Measurements from ENCODE around the gene MYH7.
"Not testable (repeated sequence)": the region's sequence is repeated elsewhere in the genome, so short reads cannot be mapped to it uniquely, and the experiment has no call there.

Gene MYH7

DNA sequence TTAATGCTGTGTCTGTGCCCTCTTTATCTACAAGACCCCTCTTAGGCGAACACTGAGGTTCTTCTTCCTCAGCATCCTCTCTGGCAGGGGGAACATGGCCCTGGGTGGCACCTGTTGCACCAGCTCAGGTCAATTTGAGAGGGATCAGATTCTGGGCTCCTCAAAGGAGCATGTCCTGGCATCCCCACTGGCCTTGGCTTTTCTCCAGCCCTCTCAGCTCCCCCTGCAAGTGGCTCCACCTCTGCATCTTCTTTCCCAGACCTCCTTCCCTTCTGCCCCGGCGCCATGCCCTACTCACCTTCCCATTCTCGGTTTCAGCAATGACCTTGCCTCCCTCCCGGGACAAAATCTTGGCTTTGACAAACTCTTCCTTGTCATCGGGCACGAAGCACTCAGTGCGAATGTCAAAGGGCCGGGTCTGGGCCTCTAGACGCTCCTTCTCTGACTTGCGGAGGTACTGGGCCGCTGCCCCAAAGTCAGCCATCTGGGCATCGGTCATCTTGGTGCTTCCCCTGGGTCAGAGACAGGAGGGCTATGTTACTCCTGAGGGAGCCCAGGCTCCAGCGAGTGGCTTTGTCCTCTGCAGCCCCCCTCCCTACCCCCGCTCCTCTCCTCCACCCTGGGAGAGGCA lies 28.6 kb downstream of the MYH7 start:
- no peak for DNase-seq

DNA sequence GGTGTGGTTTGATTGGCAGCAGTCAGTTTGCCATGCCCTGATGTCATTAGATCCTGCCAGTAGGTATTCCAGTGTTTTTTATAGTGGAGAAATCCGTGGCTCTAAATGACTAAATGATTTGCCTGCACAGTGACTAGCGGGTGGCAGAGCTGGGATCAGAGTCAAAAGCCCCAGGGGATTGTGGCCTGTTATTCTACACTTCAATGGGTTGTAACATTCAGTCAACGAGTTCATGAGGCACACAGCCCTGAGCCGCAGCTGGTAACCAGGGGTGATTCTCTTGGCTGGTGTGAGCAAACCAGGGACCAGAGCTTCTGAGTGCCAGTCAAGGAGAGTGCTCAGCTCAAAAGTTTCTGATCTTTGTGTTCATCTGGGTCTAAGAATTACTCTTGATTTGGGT lies 29.2 kb downstream of the MYH7 start:
- DNase-seq: no peak

DNA sequence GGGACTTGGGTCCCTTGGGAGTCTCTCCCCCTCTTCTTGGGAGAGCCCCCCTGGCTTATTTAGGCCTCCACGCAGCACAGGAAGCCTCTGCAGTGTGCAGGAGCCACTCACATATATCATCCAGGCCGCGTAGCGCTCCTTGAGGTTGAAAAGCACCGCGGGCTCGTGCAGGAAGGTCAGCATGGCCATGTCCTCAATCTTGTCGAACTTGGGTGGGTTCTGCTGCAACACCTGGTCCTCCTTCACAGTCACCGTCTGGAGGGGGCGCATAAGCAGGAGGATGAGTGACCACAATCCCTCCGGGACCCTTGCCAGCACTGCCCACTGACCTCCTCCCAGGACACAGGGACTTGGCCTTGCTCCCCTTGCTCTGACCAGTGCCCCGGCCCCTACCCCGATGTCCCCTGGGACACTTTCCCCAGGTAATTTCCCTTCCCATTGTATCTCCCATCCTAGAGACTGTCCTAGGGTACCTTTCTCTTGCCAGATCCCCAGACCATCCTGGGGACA lies 29.9 kb downstream of the MYH7 start:
- no peak for DNase-seq

DNA sequence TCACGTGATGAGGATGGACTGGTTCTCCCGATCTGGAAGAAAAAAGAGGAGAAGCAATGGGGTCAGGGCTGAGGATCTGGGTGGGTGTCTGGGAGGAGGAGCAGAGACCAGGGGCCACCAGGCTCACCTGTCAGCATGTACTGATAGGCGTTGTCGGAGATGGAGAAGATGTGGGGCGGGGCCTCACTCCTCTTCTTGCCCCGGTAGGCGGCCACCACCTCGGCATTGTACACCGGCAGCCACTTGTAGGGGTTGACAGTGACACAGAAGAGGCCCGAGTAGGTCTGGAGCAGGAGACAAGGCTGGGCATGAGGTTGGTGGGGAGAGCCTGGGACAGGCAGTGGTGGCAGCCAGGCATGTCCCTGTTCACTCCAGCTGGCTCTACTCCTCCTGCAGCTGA lies 30.4 kb downstream of the MYH7 start:
- DNase-seq: no peak

DNA sequence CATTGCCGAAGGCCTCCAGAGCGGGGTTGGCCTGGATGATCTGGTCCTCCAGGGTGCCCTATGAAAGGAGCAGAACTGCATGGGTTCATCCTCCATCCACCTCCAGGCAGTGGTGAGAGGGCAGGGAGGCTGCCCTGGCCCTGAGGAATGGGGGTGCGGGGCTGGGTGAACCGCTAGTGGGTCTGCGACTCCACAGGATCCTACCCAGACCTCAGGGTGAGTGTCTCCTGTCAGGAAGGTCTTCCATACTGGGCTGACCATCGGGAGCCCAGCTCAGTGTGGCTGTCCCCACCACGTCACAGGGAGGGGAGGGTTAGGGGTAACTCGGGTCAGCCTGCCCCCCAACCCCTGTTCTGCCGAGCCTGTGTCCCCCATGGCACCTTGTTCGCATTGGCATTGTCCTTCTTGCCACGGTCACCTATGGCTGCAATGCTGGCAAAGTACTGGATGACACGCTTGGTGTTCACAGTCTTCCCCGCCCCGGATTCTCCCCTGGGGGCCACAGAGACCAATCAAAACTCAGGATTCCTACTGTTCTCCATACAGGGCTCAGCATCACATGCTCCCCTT lies 31.0 kb downstream of the MYH7 start:
- DNase-seq: no peak

DNA sequence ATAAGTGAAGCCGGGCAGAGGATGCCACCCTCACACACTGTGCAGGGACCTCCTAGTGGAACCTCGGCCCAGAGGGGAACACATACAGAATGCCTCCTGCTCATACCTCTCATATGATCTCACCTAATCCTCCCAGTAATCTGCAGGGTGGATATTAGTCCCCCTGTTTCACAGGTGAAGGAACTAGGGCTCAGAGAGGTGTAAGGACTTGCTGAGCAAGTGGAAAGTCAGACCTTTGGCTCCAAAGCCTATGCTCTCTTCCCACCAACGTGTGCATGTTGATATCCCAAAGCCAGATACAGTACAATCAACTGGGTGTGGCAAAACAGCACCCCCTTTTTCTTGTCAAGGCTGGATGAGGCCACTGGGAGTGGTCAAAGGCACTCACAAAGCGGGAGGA lies 31.6 kb downstream of the MYH7 start:
- no peak for DNase-seq

DNA sequence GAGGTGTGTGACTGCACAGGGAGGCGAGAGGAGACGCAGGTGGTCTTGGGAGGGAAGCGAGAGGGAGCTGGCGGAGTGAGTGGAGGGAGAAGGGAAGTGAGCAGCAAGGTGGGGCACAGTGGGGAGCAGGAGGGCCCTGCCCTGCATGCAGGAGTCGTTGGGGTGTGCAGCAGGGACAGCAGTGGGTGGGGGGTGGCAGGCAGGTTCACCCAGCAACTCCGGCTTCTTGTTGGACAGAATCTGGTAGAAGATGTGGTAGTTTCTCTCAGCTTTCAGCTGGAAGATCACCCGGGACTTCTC lies 32.4 kb downstream of the MYH7 start:
- no peak for DNase-seq

DNA sequence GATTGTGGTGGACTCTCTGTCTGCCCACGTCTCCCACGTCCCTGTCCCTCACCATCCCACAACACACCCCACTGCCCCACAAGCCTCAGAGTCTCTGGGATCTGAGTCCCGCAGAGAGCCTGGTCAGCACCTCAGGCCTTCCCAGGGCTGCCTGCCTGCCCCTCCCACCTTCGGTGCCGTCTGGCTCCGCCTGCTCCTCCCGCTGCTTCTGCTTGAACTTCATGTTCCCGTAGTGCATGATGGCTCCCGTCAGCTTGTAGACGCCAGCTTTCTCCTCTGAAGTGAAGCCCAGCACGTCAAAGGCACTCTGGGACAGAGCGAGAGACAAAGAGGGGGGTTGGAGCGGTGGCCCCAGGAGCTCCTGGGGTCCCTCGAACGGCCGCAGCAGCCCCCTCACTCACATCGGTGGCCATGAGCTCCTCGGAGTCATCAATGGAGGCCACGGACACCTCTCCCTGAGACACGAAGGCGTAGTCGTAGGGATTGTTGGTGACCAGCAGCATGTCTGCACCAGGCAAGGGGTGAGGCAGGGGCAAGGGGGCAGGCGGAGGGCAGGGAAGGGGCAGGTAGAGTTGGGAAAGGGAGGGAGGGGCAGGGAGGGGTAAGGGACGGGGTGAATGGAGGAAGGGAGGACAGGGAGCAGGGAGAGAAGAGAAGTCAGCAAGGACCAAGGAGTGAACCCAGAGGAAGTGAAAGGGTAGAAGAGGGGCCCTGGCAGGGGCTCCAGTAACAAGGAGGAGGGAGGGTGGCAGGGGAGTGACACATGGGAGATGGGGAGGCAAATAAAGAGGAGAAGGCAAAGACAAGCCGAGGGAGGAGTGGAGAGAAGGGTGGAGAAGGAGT lies 32.9 kb downstream of the MYH7 start:
- DNase-seq: no peak

DNA sequence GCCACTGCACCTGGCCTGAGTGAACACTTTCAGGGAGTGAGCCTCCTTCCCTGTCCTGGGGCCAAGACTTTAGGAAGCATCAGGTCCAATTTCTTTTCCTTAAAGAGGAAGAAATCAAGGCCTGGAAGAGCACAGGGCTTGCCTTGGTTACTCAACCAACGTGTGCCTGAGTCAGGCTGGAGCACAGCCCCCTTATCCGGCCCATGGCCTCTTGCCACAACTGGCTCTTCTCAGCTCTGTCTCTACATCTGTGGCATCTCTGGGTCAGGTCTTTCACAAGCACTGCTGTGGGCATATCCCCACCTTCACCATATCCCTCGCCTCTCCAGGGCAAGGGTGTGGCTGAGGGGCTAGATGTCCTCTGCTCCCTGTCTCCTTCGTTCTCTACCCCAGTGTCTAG lies 34.2 kb downstream of the MYH7 start:
- no peak for DNase-seq

DNA sequence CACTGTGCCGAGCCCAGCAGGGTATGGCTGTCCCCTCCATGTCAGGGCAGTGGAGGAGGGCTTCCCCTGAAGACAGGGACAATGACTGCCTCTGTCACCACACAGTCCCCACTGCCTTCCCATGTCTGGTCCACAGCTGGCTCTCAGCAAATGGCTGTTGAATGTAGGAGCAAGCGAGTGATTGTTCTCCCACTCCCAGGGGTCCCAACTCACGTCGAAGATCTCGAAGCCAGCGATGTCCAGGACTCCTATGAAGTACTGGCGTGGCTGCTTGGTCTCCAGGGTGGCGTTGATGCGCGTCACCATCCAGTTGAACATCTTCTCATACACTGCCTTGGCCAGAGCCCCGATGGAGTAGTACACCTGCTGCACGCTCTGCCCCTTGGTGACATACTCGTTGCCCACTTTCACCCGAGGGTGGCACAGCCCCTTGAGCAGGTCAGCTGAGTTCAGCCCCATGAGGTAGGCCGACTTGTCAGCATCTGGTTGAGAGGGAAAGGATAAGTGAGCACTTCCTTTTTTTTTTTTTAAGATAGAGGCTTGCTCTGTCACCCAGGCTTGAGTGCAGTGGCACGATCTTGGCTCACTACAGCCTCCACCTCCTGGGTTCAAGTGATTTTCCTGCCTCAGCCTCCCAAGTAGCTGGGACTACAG lies 34.8 kb downstream of the MYH7 start:
- DNase-seq: not testable (repeated sequence)

DNA sequence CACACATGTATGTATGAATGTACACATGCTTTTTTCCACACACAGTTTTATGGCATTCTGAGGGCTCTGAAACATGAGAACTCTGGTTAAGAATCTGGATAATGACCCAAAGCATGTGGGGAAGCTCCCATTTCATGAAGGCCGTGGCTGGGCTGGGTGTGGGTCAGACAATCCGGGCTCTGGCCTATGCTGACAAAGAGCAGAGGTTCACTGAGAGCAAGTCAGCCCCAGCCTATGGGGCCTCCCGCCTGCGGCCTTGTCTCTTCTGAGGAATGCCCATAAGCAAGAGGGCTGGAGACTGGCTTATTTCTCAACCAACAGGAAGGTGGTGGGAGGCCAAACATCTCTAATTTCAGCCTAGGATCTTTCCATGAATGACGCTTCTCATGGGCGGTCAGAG lies 35.9 kb downstream of the MYH7 start:
- DNase-seq: no peak

DNA sequence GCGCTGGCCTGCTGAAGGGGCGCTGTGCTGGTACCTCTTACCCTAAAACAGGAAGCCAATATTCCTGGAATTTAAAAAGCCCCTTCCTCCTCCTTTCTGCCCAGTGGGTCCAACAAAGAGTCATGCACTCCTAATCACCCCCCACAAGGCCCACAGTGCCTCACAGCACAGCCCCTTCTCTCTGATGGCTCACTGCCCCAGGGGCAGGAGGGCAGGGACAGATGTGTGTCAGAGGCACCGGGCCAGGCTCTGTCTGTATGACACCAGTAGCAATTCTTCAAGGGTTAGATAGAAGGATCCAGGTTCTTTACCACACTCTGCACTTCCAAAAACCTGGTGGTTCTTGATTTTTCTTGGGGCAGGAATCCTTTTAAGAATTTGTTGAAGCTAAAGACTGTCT lies 36.3 kb downstream of the MYH7 start:
- DNase-seq: no peak

DNA sequence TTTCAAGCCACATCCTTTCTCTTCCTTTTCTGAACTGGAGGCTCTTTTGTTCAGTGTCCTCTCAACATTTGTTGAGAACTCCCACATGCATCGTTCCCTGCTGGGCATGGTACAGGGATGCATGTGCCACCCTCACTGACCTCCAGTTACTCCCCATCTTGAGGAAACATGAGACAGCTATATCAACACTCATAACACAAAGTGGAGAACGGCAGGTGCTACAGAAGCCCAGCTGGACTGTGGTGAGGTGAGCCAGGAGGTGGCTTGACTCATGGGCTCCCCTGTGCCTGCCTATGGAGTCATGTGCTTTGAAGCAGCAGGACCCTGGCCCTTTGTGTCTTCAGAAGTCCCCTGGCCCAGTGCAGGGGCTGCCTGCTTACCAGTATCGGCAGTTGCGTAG lies 37.1 kb downstream of the MYH7 start:
- DNase-seq: no peak

DNA sequence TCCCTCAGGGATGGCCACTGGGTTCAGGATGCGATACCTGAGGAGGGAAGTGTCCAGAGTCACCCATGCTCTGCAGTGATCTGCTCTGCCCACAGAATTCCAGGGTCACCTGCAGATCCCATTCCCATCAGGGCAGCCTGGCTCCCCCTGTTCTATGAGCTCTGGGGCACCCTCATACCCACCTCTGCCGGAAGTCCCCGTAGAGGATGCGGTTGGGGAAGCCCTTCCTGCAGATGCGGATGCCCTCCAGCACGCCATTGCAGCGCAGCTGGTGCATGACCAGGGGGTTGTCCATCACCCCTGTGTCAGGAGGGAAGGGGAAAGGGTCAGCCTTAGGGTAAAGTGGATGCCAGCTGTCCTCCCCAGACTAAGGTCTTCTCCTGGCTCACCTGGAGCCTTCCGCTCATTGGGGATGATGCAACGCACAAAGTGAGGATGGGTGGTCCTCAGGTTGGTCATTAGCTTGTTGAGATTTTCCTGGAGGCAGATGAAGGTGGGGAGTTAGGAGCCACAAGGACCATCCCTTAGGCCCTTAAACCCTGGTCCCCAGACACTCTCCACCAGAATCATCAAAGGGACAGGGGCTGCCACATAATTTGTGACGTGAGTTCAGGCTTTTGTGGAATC lies 38.6 kb downstream of the MYH7 start:
- DNase-seq: no peak

DNA sequence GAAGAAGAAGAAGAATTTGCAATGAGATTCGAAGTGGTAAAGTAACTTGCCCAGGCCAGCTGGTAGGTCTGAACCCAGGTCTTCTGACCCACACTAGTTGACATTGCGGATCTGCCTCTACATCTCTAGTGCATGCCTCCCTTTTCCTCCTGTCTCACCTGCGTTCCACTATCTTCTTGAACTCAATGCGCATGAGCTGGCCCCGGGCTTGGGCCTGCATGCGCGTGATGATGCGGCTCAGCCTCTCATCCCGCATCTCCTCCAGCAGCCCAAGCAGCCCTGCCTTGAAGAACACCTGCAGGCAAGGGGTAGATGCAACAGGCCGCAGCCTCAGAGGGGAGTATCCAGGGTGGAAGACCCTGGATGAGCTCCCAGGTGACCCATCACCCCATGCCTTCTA lies 39.3 kb downstream of the MYH7 start:
- DNase-seq: no peak

DNA sequence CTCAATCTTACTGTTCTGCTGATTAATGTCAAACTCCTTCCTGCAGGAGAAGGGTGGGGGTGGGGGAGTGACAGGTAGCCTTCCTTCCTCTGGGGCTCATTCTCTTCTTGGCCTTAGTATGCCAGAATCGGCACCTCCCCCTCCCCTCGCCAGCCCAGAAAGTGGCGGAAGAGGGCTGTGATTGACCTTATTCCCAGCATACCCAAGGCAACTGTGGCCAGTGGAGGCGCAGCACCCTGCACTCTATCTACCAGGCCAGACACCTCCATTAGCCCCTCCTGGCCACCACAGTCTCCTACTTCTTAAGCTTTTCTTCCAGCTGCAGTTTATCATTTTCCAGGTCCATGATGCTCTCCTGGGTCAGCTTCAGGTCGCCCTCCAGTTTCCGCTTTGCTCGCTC lies 42.8 kb downstream of the MYH7 start:
- no peak for DNase-seq

DNA sequence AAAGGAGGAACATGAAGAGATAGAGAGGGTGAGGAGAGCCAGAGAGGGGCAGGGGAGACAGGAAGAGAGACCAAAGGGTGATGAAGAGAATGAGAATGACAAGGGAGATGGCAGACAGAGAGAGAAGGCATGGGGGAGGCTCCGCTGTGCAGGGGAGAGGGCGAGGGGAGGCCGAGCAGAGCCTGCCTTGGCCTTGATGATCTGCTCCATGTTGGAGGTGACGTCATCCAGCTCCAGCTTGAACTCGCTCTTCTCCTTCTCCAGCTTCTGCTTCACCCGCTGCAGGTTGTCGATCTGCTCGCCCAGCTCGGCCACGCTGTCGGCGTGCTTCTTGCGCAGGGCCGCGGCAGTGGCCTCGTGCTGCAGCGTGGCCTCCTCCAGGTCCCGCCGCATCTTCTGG lies 45.6 kb downstream of the MYH7 start:
- DNase-seq: not testable (repeated sequence)

DNA sequence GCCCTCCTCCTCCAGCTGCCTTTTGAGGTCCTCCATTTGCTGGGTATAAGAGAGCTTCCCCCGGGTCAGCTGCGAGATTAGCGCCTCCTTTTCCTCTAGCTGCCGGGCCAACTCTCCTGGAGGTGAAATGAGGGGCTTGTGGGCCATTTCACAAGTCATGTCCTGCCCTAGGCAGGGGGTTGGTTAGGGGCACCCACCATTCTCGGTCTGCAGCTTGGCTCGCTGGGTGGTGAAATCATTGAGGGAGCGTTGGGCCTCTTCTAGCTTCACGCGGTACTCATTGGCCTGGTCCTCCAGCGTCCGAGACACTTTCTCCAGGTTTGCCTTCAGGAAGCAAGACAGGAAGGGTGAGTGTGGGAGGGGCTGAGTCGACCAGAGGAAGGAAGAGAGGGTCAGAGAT lies 46.1 kb downstream of the MYH7 start:
- no peak for DNase-seq

DNA sequence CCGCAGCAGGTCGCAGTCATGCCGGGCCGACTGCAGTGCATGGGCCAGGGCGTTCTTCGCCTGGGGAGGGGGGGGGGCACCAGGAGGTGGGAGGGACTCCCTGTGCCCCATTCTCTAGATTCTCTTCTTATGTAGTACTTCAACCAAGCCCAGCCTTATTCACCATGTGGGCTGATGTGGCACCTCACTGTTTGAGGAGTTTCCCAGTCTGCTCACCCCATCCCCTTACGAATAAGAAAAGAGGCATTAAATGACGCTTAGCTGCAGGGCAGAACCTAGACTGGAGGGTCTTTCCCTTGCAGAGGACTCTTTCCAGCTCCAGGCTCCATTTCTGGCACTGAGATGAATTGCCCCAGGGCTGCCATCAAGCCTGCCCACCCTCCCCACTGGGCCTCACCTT lies 46.5 kb downstream of the MYH7 start:
- DNase-seq: no peak

DNA sequence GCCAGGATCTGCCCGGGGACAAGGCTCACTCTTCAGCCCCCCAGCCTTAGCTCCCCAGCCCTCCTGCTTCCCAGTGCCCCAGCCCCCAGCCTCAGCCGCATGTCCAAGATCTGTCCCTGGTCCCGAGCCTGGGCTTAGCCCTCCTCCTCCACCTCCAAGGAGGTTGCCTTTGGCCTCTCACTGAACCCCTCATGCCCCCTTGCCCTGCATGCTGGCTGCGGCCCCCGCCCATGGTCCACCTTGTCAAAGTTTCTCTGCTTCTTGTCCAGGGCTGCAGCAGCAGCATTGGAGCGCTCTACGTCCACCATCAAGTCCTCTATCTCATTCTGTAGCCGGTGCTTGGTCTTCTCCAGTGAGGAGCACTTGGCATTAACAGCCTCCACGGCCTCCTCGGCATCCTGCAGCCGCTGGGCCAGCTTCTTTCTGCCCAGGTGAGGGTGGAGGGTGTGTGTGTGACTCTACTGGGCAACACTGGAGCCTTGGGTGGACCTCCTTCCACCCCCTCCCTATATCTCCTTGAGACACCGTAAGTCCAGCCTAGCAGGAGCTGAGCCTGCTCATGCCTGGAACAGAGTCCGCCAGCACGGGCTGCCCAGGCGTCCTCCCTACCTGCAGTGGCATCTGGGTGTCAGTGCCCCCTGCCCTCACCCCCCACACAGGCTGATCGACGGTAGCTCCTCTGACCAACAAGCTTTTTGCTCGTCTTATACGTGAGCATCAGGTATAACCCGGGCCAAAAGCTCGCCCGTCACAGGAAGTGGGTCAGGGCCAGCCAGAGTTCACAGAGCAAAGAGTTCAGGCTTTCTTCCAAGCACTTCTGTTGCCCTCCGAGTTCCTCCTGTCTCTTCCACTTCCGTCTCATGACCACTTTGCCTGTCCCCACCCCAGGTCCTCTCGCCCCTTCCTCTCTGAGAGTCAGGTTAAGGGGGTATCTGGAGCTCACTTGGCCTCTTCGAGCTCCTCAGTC lies 47.3 kb downstream of the MYH7 start:
- DNase-seq: no peak

DNA sequence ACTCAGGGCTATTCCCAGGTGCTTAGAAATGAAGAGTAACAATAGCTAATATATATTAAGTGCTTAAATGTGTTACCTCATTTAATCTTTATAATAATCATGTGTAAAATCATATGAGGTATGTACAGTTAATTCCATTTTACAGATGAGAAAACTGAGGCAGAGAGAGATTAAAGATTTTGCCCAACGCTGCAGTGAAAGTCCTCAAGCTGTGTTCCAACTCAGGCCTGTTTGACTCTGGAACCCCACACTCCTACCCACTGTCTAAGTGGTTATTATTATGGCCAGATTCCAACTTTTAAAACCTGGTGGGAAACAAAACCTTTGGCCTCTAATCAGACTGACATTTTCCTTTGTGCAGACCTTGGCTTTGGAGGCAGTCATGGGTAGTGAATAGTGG lies 48.5 kb downstream of the MYH7 start:
- DNase-seq: no peak

DNA sequence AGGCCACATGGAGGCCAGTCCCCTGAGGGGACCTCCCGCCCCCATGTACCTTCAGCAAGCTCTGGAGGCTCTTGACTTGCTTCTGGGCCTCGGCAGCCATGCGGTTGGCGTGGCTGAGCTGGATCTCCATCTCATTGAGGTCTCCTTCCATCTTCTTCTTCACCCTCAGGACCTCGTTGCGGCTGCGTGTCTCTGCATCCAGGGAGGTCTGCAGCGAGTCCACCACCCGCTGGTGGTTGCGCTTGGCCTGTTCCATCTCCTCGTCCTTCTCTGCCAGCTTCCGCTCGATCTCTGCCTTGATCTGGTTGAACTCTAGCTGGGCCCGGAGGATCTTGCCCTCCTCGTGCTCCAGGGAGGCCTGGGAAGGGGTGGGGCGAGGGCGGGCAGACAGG lies 49.2 kb downstream of the MYH7 start:
- not testable (repeated sequence) for DNase-seq
